GM18499 (cell line): ENCODE results near the gene ANKK1.

Experiments
- ATAC-seq: cut with Tn5 transposase; IDR thresholded peaks from one replicate; pipeline ENCODE4 v1.9.1; 2021; ENCODE audit warnings: moderate number of reproducible peaks; ENCODE audit not compliant: insufficient read depth, unreplicated experiment

ANKK1 gene

GRCh38 chr11:113448316-113448677 lies 60.7 kb downstream of the ANKK1 start:
- ATAC-seq: no peak

DNA sequence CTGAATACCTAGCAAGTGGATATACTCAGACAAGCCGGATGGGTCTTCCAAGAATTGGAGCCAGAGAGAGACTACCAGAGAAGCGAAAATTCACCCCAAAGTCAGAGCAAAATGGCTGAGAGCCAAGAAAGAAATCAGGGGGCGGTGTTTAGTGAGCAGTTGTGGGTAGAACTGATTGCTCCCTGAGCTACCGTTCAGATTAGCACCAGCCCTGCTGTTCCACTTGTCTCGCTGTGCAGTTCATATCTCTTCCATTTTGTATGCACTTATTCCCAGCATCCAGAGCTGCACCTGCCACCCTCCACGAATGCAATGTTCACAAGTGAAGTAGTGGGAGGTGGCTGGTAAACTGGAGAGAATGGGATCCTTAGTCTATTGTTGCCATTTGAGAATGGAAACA lies 62.2 kb downstream of the ANKK1 start:
- ATAC-seq: no peak
